Measurements from ENCODE around the gene FAAP20.

- TF ChIP-seq CTCF (IDR thresholded peaks at IDR 0.05; ENCODE audit: low read length) (no peak), EZH2 (IDR thresholded peaks at IDR 0.05; ENCODE audit: borderline replicate concordance, low read length) (no peak)
Measured at GRCh38 chr1:2177946-2178538, 16.5 kb downstream of the FAAP20 start.

Data from OCI-LY1 (cell line).